HEK293T (cell line): ENCODE measurements around the gene TRIM56.
"Not testable (repeated sequence)": the region's sequence is repeated elsewhere in the genome, so short reads cannot be mapped to it uniquely, and the experiment has no call there.

Experiments used
- CTCF ChIA-PET: fragments of 350-600 bp; formaldehyde crosslinking; extraction: SDS; loops from one replicate; lab custom pipeline; 2021; ENCODE audit warnings: antibody characterized with exemption, inconsistent platforms; lab: Yijun Ruan, JAX
- POLR2A ChIA-PET: fragments of 350-600 bp; formaldehyde crosslinking; extraction: SDS; loops from one replicate; lab custom pipeline; 2020; ENCODE audit warnings: antibody characterized with exemption, inconsistent platforms; lab: Yijun Ruan, JAX
- DNase-seq: peaks from one replicate; pipeline ENCODE4 v3.0.0; 2012; ENCODE audit warnings: mixed read lengths; ENCODE audit errors: extremely low spot score
- ARNT ChIP-seq: fragments of 450-650 bp; IDR thresholded peaks from 2 replicates; pipeline ENCODE4 v1.6.1; 2017; ENCODE audit warnings: mild to moderate bottlenecking
- BHLHE40 ChIP-seq: fragments of 450-650 bp; IDR thresholded peaks from 2 replicates; pipeline ENCODE4 v1.6.1; 2016; ENCODE audit warnings: mild to moderate bottlenecking, moderate library complexity, borderline replicate concordance
- CTBP1 ChIP-seq: fragments of 450-650 bp; IDR thresholded peaks from 2 replicates; pipeline ENCODE4 v1.6.1; 2016; ENCODE audit warnings: borderline replicate concordance
- ELF4 ChIP-seq: fragments of 450-650 bp; IDR thresholded peaks from 2 replicates; pipeline ENCODE4 v1.6.1; 2017; ENCODE audit warnings: antibody characterized with exemption
- FOXA1 ChIP-seq: fragments of 450-650 bp; IDR thresholded peaks from 2 replicates; pipeline ENCODE4 v1.6.1; 2016; ENCODE audit warnings: mild to moderate bottlenecking
- FOXK2 ChIP-seq: fragments of 450-650 bp; IDR thresholded peaks from 2 replicates; pipeline ENCODE4 v1.6.1; 2016; ENCODE audit warnings: mild to moderate bottlenecking
- FOXM1 ChIP-seq: fragments of 450-650 bp; IDR thresholded peaks from 2 replicates; pipeline ENCODE4 v1.6.1; 2017; ENCODE audit warnings: mild to moderate bottlenecking, borderline replicate concordance
- HDGF ChIP-seq: fragments of 450-650 bp; IDR thresholded peaks from 2 replicates; pipeline ENCODE4 v1.6.1; 2017; ENCODE audit warnings: antibody characterized with exemption, borderline replicate concordance
- L3MBTL2 ChIP-seq: fragments of 450-650 bp; conservative IDR thresholded peaks from 2 replicates; pipeline ENCODE4 v1.6.1; 2016; ENCODE audit warnings: mild to moderate bottlenecking
- LEF1 ChIP-seq: fragments of 450-650 bp; IDR thresholded peaks from 2 replicates; pipeline ENCODE4 v1.6.1; 2017; ENCODE audit warnings: mild to moderate bottlenecking, borderline replicate concordance
- NFRKB ChIP-seq: fragments of 450-650 bp; IDR thresholded peaks from 2 replicates; pipeline ENCODE4 v1.6.1; 2016; ENCODE audit warnings: mild to moderate bottlenecking, moderate library complexity
- SP1 ChIP-seq: fragments of 450-650 bp; IDR thresholded peaks from 2 replicates; pipeline ENCODE4 v1.6.1; 2017
- SUZ12 ChIP-seq: fragments of 450-650 bp; IDR thresholded peaks from 2 replicates; pipeline ENCODE4 v1.6.1; 2016; ENCODE audit warnings: mild to moderate bottlenecking
- TARDBP ChIP-seq: fragments of 450-650 bp; IDR thresholded peaks from 2 replicates; pipeline ENCODE4 v1.6.1; 2016
- ZNF384 ChIP-seq: fragments of 450-650 bp; IDR thresholded peaks from 2 replicates; pipeline ENCODE4 v1.6.1; 2016
- TF ChIP-seq, protein P1 (sequence below): fragments of 450-650 bp; IDR thresholded peaks from 2 replicates; pipeline ENCODE4 v1.6.1; 2016

Gene TRIM56

GRCh38 chr7:101099969-101100781 is 14.9 kb downstream of the TRIM56 start:
- POLR2A ChIA-PET = interaction anchor here (1.0 kb wide), 1 partner anchor 24 kb away, joined by 3 read pairs; no protein-coding TSS in a partner anchor
- CTCF ChIA-PET = interaction anchor here (0.8 kb wide), 1 partner anchor 23 kb away, joined by 3 read pairs; no protein-coding TSS in a partner anchor
- DNase-seq = peak; percentile 54
- TF ChIP-seq HDGF (no peak), FOXA1 (no peak), SUZ12 (no peak), NFRKB (no peak), CTBP1 (no peak), FOXK2 (no peak), L3MBTL2 (no peak)

GRCh38 chr7:101100858-101101847 is 15.9 kb downstream of the TRIM56 start:
- CTCF ChIA-PET = interaction anchor here (0.8 kb wide), 1 partner anchor 24 kb away, joined by 3 read pairs; no protein-coding TSS in a partner anchor
- TF ChIP-seq FOXM1 = no peak
- no peak for TF ChIP-seq NFRKB
- no peak for DNase-seq
- POLR2A ChIA-PET = interaction anchor here (0.9 kb wide), 1 partner anchor 37 kb away, joined by 3 read pairs; no protein-coding TSS in a partner anchor

DNA sequence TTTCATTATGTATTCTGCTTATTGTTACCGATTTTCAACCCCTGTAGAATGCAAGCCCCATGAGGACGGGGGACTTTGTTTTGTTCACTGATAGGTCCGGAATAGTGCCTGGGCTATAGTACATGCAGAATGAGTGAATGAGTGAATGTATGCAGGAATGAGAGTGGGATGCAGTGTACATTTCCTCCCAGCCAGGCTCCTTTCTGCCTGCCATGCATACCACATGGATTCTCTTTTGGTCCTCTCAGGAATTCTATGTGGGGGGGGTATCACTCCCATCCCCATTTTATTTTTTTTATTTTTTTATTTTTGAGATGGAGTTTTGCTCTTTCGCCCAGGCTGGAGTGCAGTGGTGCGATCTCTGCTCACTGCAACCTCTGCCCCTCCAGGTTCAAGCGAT is 16.7 kb downstream of the TRIM56 start:
- TF ChIP-seq NFRKB = no peak
- TF ChIP-seq FOXA1 = no peak
- TF ChIP-seq BHLHE40 = no peak
- no peak for TF ChIP-seq HDGF
- no peak for TF ChIP-seq ARNT
- no peak for TF ChIP-seq FOXM1
- no peak for TF ChIP-seq ZNF384
- no peak for TF ChIP-seq TARDBP
- TF ChIP-seq ELF4 = no peak
- TF ChIP-seq L3MBTL2 = no peak
- TF ChIP-seq, protein P1, sequence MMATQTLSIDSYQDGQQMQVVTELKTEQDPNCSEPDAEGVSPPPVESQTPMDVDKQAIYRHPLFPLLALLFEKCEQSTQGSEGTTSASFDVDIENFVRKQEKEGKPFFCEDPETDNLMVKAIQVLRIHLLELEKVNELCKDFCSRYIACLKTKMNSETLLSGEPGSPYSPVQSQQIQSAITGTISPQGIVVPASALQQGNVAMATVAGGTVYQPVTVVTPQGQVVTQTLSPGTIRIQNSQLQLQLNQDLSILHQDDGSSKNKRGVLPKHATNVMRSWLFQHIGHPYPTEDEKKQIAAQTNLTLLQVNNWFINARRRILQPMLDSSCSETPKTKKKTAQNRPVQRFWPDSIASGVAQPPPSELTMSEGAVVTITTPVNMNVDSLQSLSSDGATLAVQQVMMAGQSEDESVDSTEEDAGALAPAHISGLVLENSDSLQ = no peak
- TF ChIP-seq SP1 = no peak
- TF ChIP-seq SUZ12 = no peak
- no peak for TF ChIP-seq FOXK2
- no peak for TF ChIP-seq CTBP1
- no peak for TF ChIP-seq LEF1
- DNase-seq = no peak
- ChIA-PET CTCF (no interaction called here), POLR2A (no interaction called here)

DNA sequence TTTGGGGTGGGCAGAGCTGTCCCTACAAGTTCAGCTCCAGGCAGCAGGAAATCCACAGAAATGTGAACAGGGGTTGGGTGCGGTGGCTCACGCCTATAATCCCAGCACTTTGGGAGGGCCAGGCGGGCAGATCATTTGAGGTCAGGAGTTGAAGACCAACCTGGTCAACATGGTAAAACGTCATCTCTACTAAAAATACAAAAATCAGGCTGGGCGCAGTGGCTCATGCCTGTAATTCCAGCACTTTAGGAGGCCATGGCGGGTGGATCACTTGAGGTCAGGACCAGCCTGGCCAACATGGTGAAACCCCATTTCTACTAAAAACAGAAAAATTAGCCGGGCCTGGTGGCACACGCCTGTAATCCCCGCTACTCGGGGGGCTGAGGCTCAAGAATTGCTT is 18.4 kb downstream of the TRIM56 start:
- CTCF ChIA-PET, DNase-seq: not testable (repeated sequence)
- POLR2A ChIA-PET = interaction anchor here (1.7 kb wide), 1 partner anchor 214 kb away, joined by 4 read pairs; the partner anchor contains the start of gene UFSP1

GRCh38 chr7:101104193-101104713 is 19.0 kb downstream of the TRIM56 start:
- TF ChIP-seq, protein P1 = no peak
- TF ChIP-seq L3MBTL2 (no peak), SP1 (no peak), FOXK2 (no peak), ZNF384 (no peak), SUZ12 (no peak), ELF4 (no peak)
- DNase-seq = no peak
- ChIA-PET CTCF (no interaction called here), POLR2A (interaction anchor here (1.7 kb wide), 1 partner anchor 215 kb away, joined by 4 read pairs; the partner anchor contains the start of gene UFSP1)

DNA sequence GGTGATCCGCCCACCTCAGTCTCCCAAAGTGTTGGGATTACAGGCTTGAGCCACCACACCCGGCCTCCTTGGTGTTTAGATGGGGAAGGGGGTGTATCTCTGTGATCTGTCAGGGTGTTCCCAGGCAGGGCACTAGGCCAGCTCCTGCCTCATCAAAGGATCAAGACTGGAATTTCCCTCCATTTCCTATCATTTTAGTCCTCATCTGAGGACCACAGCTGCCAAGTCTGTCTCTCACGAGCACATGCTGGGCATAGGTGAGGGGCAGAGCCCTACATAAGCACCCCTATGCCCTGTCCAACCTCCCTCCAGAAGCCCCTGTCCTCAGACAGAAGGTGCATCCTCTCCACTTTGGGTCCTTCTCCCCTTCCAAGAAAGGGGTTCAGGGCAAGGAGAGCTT is 19.5 kb downstream of the TRIM56 start:
- DNase-seq = no peak
- POLR2A ChIA-PET = interaction anchor here (1.7 kb wide), 1 partner anchor 215 kb away, joined by 4 read pairs; the partner anchor contains the start of gene UFSP1
- TF ChIP-seq ZNF384 (no peak), LEF1 (no peak), FOXA1 (no peak), CTBP1 (no peak)
- CTCF ChIA-PET = interaction anchor here (0.7 kb wide), 1 partner anchor 30 kb away, joined by 4 read pairs; no protein-coding TSS in a partner anchor

GRCh38 chr7:101105248-101105647 is 20.0 kb downstream of the TRIM56 start:
- ChIA-PET POLR2A (interaction anchor here (1.7 kb wide), 1 partner anchor 216 kb away, joined by 4 read pairs; the partner anchor contains the start of gene UFSP1), CTCF (interaction anchor here (0.7 kb wide), 1 partner anchor 29 kb away, joined by 4 read pairs; no protein-coding TSS in a partner anchor)
- DNase-seq = not testable (repeated sequence)
